PFSK-1 (cell line): ENCODE results near the gene AMACR.

Source experiments
- POLR2AphosphoS5 ChIP-seq: IDR thresholded peaks from 2 replicates; pipeline ENCODE4 v1.6.1; 2012; ENCODE audit warnings: low read depth, mild to moderate bottlenecking, control low read depth, low read length, moderate library complexity
- REST ChIP-seq, 2 experiments: IDR thresholded peaks; 2 replicates each; pipeline versions ENCODE4 v1.6.1 to v1.8.0; 2011 to 2012; ENCODE audit warnings: low read depth in 2 of 2, low read length in 2 of 2, control low read depth in 1 of 2, inconsistent platforms in 1 of 2, mild to moderate bottlenecking in 1 of 2, moderate library complexity in 1 of 2; ENCODE audit not compliant: insufficient read depth in 1 of 2
- SIN3A ChIP-seq: IDR thresholded peaks from 2 replicates; pipeline ENCODE4 v1.6.1; 2012; ENCODE audit warnings: mild to moderate bottlenecking, low read length, moderate library complexity, borderline replicate concordance; ENCODE audit not compliant: insufficient read depth
- TAF1 ChIP-seq: IDR thresholded peaks from 2 replicates; pipeline ENCODE4 v1.6.1; 2012; ENCODE audit warnings: low read length, control low read depth, borderline replicate concordance; ENCODE audit not compliant: insufficient read depth

- TF ChIP-seq REST (IDR thresholded peaks at IDR 0.05; ENCODE audit: insufficient read depth in 1 of 2, low read depth in 2 of 2, low read length in 2 of 2) (no peak), POLR2AphosphoS5 (no peak), TAF1 (no peak), SIN3A (no peak)
These were observed 46.5 kb upstream of the AMACR start for GRCh38 chr5:34054400-34054729.
